AG10803 (cell line): Measurements from ENCODE around the gene APPL1.

ENCODE experiments used
- DNase-seq: peaks from one replicate; pipeline ENCODE4 v3.0.0; 2010; ENCODE audit warnings: low read depth
- H3K4me3 ChIP-seq: 2 replicates; pipeline ENCODE4 v1.5.1; 2011; ENCODE audit warnings: mild to moderate bottlenecking, low read length, control low read depth
- TF ChIP-seq, protein P1 (sequence below): conservative IDR thresholded peaks from 2 replicates; pipeline ENCODE4 v1.5.1; 2011; ENCODE audit warnings: mild to moderate bottlenecking, low read length, control low read depth, inconsistent platforms

Gene APPL1

GRCh38 chr3:57314204-57314603 lies 86.7 kb downstream of the APPL1 start:
- no peak overlapping the region for H3K4me3 ChIP-seq
- DNase-seq: no peak
- TF ChIP-seq, protein P1, sequence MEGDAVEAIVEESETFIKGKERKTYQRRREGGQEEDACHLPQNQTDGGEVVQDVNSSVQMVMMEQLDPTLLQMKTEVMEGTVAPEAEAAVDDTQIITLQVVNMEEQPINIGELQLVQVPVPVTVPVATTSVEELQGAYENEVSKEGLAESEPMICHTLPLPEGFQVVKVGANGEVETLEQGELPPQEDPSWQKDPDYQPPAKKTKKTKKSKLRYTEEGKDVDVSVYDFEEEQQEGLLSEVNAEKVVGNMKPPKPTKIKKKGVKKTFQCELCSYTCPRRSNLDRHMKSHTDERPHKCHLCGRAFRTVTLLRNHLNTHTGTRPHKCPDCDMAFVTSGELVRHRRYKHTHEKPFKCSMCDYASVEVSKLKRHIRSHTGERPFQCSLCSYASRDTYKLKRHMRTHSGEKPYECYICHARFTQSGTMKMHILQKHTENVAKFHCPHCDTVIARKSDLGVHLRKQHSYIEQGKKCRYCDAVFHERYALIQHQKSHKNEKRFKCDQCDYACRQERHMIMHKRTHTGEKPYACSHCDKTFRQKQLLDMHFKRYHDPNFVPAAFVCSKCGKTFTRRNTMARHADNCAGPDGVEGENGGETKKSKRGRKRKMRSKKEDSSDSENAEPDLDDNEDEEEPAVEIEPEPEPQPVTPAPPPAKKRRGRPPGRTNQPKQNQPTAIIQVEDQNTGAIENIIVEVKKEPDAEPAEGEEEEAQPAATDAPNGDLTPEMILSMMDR: no peak
